Stimulated activated CD4-positive, alpha-beta T cell treated with anti-CD3 and anti-CD28 coated beads, Interleukin-4, amount 100 ng/mL, for 48 hours (primary cell): ENCODE results near the gene GNPNAT1.
"Not testable (repeated sequence)": the region's sequence is repeated elsewhere in the genome, so short reads cannot be mapped to it uniquely, and the experiment has no call there.

Experiments used
- DNase-seq, 2 donors: peaks; one replicate each; pipeline ENCODE4 v3.0.0-alpha.2; 2020; ENCODE audit warnings: low read depth in 2 of 2

GNPNAT1 gene

GRCh38 chr14:52790011-52790755, 1.2 kb downstream of the GNPNAT1 start:
- no peak for DNase-seq

GRCh38 chr14:52789118-52789517, 2.3 kb downstream of the GNPNAT1 start:
- DNase-seq = no peak

GRCh38 chr14:52786887-52787286, 4.5 kb downstream of the GNPNAT1 start:
- no peak for DNase-seq

- DNase-seq = no peak
Observed at GRCh38 chr14:52783206-52783605, 8.2 kb downstream of the GNPNAT1 start.

GRCh38 chr14:52781629-52782028, 9.8 kb downstream of the GNPNAT1 start:
- no peak for DNase-seq

GRCh38 chr14:52780893-52781292, 10.5 kb downstream of the GNPNAT1 start:
- DNase-seq = no peak

- DNase-seq = no peak
Observed at GRCh38 chr14:52778702-52779101, 12.7 kb downstream of the GNPNAT1 start.

- DNase-seq = no peak
Observed at GRCh38 chr14:52776816-52777215, 14.6 kb downstream of the GNPNAT1 start.

GRCh38 chr14:52769887-52770286, 21.5 kb downstream of the GNPNAT1 start:
- DNase-seq = no peak

GRCh38 chr14:52767058-52767833, 24.2 kb downstream of the GNPNAT1 start:
- DNase-seq = no peak

- DNase-seq = not testable (repeated sequence)
Observed at GRCh38 chr14:52762923-52763322, 28.5 kb downstream of the GNPNAT1 start.

GRCh38 chr14:52759145-52759544, 32.3 kb downstream of the GNPNAT1 start:
- DNase-seq = no peak

- no peak for DNase-seq
Observed at GRCh38 chr14:52755607-52756316, 35.6 kb downstream of the GNPNAT1 start.

- no peak for DNase-seq
Observed at GRCh38 chr14:52748647-52749292, 42.6 kb downstream of the GNPNAT1 start.

- DNase-seq = no peak
Observed at GRCh38 chr14:52741865-52742264, 49.5 kb downstream of the GNPNAT1 start.

GRCh38 chr14:52740751-52741150, 50.7 kb downstream of the GNPNAT1 start:
- no peak for DNase-seq

GRCh38 chr14:52738409-52738808, 53.0 kb downstream of the GNPNAT1 start:
- DNase-seq = no peak

GRCh38 chr14:52735921-52736489, 55.4 kb downstream of the GNPNAT1 start:
- no peak for DNase-seq

GRCh38 chr14:52733824-52734223, 57.6 kb downstream of the GNPNAT1 start:
- DNase-seq = no peak

GRCh38 chr14:52730709-52731111, 60.7 kb downstream of the GNPNAT1 start:
- no peak for DNase-seq

- peak; percentile 99 to 100 for DNase-seq
Observed at GRCh38 chr14:52729925-52730708, 61.3 kb downstream of the GNPNAT1 start, which contains the start of gene STYX. Gene STYX (plus strand): TSS chr14:52730166. CDS start chr14:52730475, 309 bp downstream.
